CD8-positive, alpha-beta memory T cell (primary cell): ENCODE measurements around the gene RPRD2. TPM values are rescaled to one million over a fixed set of nuclear protein-coding genes. Genes with fewer than 3 reads are reported as not detected.

ENCODE experiments used
- CTCF ChIA-PET: fragments of 350-600 bp; sonication (Branson Sonifier 250); formaldehyde crosslinking; loops from one replicate; lab custom pipeline; 2021; ENCODE audit warnings: antibody characterized with exemption; lab: Charles Lee
- POLR2A ChIA-PET: fragments of 350-600 bp; sonication (Branson Sonifier 250); formaldehyde crosslinking; loops from one replicate; lab custom pipeline; 2021; ENCODE audit warnings: antibody characterized with exemption; lab: Charles Lee
- DNase-seq, 5 donors: peaks; one replicate each; pipeline versions ENCODE4 v3.0.0 to v3.0.0-alpha.2; 2020 to 2022; ENCODE audit warnings: mixed read lengths in 1 of 5
- H3K27ac ChIP-seq: one replicate; pipeline ENCODE4 v1.7.0; 2013; ENCODE audit warnings: low read depth, mild to moderate bottlenecking, low read length, moderate library complexity
- H3K27me3 ChIP-seq: 2 replicates; pipeline ENCODE4 v1.7.0; 2013; ENCODE audit warnings: low read length, mild to moderate bottlenecking; ENCODE audit not compliant: insufficient read depth, poor library complexity, severe bottlenecking
- H3K36me3 ChIP-seq: 2 replicates; pipeline ENCODE4 v1.7.0; 2013; ENCODE audit warnings: mild to moderate bottlenecking, low read length, moderate library complexity; ENCODE audit not compliant: insufficient read depth
- H3K4me1 ChIP-seq: 2 replicates; pipeline ENCODE4 v1.7.0; 2013; ENCODE audit warnings: mild to moderate bottlenecking, low read length, moderate library complexity; ENCODE audit not compliant: insufficient read depth
- H3K4me3 ChIP-seq: 2 replicates; pipeline ENCODE4 v1.7.0; 2013; ENCODE audit warnings: mild to moderate bottlenecking, low read length
- H3K9me3 ChIP-seq: 2 replicates; pipeline ENCODE4 v1.7.0; 2013; ENCODE audit warnings: mild to moderate bottlenecking, low read length
- H3K27ac Mint-ChIP-seq, 8 donors: one replicate each; pipeline ENCODE4 v1.8.0; 2020 to 2021; ENCODE audit warnings: mixed read lengths in 8 of 8, mild to moderate bottlenecking in 6 of 8, inconsistent platforms in 3 of 8, moderate library complexity in 3 of 8
- H3K27me3 Mint-ChIP-seq, 2 donors: one replicate each; pipeline ENCODE4 v1.8.0; 2020 to 2021; ENCODE audit warnings: mixed read lengths in 2 of 2, mild to moderate bottlenecking in 1 of 2, moderate library complexity in 1 of 2
- H3K36me3 Mint-ChIP-seq, 3 donors: one replicate each; pipeline ENCODE4 v1.8.0; 2020 to 2021; ENCODE audit warnings: mixed read lengths in 3 of 3, inconsistent platforms in 1 of 3, mild to moderate bottlenecking in 1 of 3
- H3K4me1 Mint-ChIP-seq, 3 donors: one replicate each; pipeline ENCODE4 v1.8.0; 2020 to 2021; ENCODE audit warnings: mixed read lengths in 3 of 3, inconsistent platforms in 1 of 3, mild to moderate bottlenecking in 1 of 3
- H3K4me3 Mint-ChIP-seq, 7 donors: one replicate each; pipeline ENCODE4 v1.8.0; 2020 to 2021; ENCODE audit warnings: mixed read lengths in 7 of 7, mild to moderate bottlenecking in 6 of 7, moderate library complexity in 4 of 7, inconsistent platforms in 2 of 7
- H3K9me3 Mint-ChIP-seq, 5 donors: one replicate each; pipeline ENCODE4 v1.8.0; 2020 to 2022; ENCODE audit warnings: mixed read lengths in 5 of 5, mild to moderate bottlenecking in 3 of 5, moderate library complexity in 2 of 5, inconsistent platforms in 1 of 5
- polyA plus RNA-seq: library from polyadenylated mRNA; unstranded; fragments of 300-500 nt; fragmentation: Illumina TruSeq; gene quantifications from one replicate; pipeline ENCODE4 v1.2.3, GENCODE V29; 2021
- total RNA-seq, 2 experiments: library from RNA; stranded (reverse); gene quantifications; one replicate each; pipeline ENCODE4 v1.2.3, GENCODE V29; 2021

Gene RPRD2
- total and polyA plus RNA-seq, 3 experiments from 2014 or later, result 24.1 to 40.5 (median 26.4) TPM

DNA sequence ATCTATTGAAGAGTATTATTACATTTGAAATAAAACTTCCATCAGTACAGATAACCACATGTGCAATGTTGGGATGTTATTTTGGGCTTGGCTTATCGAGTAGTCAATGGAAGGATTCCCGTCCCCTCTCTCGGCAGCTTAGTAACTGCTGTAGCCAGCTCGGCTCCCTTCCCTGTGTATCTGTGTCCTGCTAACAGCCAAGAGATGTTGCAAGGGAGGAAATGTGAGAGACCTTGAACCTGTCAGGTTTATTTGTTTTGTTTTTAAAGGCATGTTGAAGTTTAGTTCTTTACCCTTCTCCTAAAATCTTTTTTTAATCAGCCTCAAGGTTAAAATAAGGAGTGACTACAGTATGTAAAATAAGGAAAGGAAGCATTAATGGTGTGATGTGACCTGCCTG lies 109.7 kb downstream of the RPRD2 start:
- H3K4me1 ChIP-seq, result no peaks in the 10 kb centered on the region
- no peak overlapping the region for H3K27ac ChIP-seq
- Mint-ChIP-seq H3K36me3 (peaks cover 7 to 50% (median 9%) of the 10 kb centered on the region in 3 donors), H3K27ac (peak overlapping the region in 3 of 8 donors; percentile 6 to 58 (median 12)), H3K27me3 (no peaks in the 10 kb centered on the region), H3K9me3 (no peaks in the 10 kb centered on the region), H3K4me3 (no peak overlapping the region), H3K4me1 (peaks cover 0 to 4% (median 0%) of the 10 kb centered on the region in 3 donors)
- no peaks in the 10 kb centered on the region for H3K9me3 ChIP-seq
- peaks cover 28% of the 10 kb centered on the region for H3K36me3 ChIP-seq
- no peak overlapping the region for H3K4me3 ChIP-seq
- no peaks in the 10 kb centered on the region for H3K27me3 ChIP-seq
- POLR2A ChIA-PET, result no interaction called here
- CTCF ChIA-PET, result no interaction called here
- no peak for DNase-seq

- no peak for DNase-seq
- peaks cover 0 to 6% (median 0%) of the 10 kb centered on the region in 3 donors for H3K4me1 Mint-ChIP-seq
- peaks cover 26% of the 10 kb centered on the region for H3K36me3 ChIP-seq
- no peak overlapping the region for H3K27ac ChIP-seq
- no peak overlapping the region for H3K4me3 ChIP-seq
- CTCF ChIA-PET, result interaction anchor here (1.1 kb wide), 1 partner anchor 57 kb away, joined by 3 read pairs; no protein-coding TSS in a partner anchor
- no peak overlapping the region for H3K4me3 Mint-ChIP-seq
- POLR2A ChIA-PET, result no interaction called here
- H3K36me3 Mint-ChIP-seq, result peaks cover 7 to 44% (median 9%) of the 10 kb centered on the region in 3 donors
- no peaks in the 10 kb centered on the region for H3K27me3 Mint-ChIP-seq
- no peaks in the 10 kb centered on the region for H3K27me3 ChIP-seq
- H3K9me3 Mint-ChIP-seq, result no peaks in the 10 kb centered on the region
- no peaks in the 10 kb centered on the region for H3K9me3 ChIP-seq
- no peaks in the 10 kb centered on the region for H3K4me1 ChIP-seq
- H3K27ac Mint-ChIP-seq, result peak overlapping the region in 2 of 8 donors; percentile 13 to 33
Observed at GRCh38 chr1:150474869-150475268, 110.9 kb downstream of the RPRD2 start.

- Histone ChIP-seq H3K4me1 (no peaks in the 10 kb centered on the region), H3K27ac (no peak overlapping the region), H3K9me3 (no peaks in the 10 kb centered on the region), H3K27me3 (no peaks in the 10 kb centered on the region), H3K36me3 (peaks cover 11% of the 10 kb centered on the region), H3K4me3 (no peak overlapping the region)
- no peaks in the 10 kb centered on the region for H3K9me3 Mint-ChIP-seq
- H3K4me3 Mint-ChIP-seq, result no peak overlapping the region
- H3K27ac Mint-ChIP-seq, result peak overlapping the region in 6 of 8 donors; percentile 1 to 74 (median 12)
- peaks cover 2 to 25% (median 2%) of the 10 kb centered on the region in 3 donors for H3K36me3 Mint-ChIP-seq
- no peak for DNase-seq
- ChIA-PET CTCF (no interaction called here), POLR2A (interaction anchor here (1.0 kb wide), 1 partner anchor 20 kb away, joined by 3 read pairs; no protein-coding TSS in a partner anchor)
- H3K4me1 Mint-ChIP-seq, result peaks cover 0 to 7% (median 0%) of the 10 kb centered on the region in 3 donors
- no peaks in the 10 kb centered on the region for H3K27me3 Mint-ChIP-seq
Observed at GRCh38 chr1:150476754-150477153, 112.8 kb downstream of the RPRD2 start.

DNA sequence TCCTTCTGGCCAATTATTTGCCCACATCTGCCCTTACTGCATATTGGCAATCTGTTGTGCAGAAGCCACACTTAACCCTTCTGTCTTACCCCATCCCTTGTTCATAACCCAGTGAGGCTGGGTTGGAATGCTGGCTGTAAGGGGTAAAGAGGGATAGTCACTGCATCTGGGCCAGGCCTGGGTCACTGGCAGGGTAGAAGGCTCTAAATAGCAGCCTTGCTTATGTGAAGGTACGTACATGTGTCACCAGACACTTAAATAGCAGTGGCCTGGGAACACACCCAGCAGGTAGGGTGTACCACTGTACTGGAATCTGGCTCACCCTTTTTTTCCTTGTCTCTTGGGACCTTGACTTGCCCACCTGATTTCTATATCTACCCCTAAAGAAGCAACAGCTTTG lies 113.4 kb downstream of the RPRD2 start:
- ChIA-PET CTCF (no interaction called here), POLR2A (no interaction called here)
- Histone ChIP-seq H3K27ac (no peak overlapping the region), H3K27me3 (no peaks in the 10 kb centered on the region), H3K4me3 (no peak overlapping the region), H3K4me1 (no peaks in the 10 kb centered on the region), H3K9me3 (no peaks in the 10 kb centered on the region), H3K36me3 (peaks cover 6% of the 10 kb centered on the region)
- Mint-ChIP-seq H3K9me3 (no peaks in the 10 kb centered on the region), H3K36me3 (peaks cover 0 to 19% (median 0%) of the 10 kb centered on the region in 3 donors), H3K4me1 (peaks cover 0 to 7% (median 0%) of the 10 kb centered on the region in 3 donors), H3K27ac (peak overlapping the region in 4 of 8 donors; percentile 1 to 76 (median 38)), H3K27me3 (no peaks in the 10 kb centered on the region), H3K4me3 (no peak overlapping the region)
- no peak for DNase-seq

- no peaks in the 10 kb centered on the region for H3K27me3 ChIP-seq
Observed at GRCh38 chr1:150477733-150478132, 113.8 kb downstream of the RPRD2 start.

DNA sequence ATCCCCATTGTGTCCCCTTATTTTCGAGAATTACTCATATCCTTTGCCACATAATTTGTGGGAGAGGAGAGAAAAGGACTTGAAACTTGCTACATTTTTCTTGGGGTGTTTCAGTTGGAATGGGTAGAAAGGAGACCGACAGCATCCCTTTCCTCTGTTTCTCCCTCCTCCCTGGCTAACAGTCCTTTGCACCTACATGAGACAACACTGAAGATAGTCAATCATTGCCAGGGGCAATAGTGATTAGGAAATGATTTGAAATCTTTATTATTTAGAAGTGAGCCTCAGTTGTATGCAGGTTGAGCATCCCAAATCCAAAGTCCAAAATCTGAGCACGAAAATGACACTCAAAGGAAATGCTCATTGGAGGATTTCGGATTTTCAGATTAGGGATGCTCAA lies 115.4 kb downstream of the RPRD2 start:
- H3K27ac Mint-ChIP-seq, result peak overlapping the region in 1 of 8 donors; percentile 51
- Histone ChIP-seq H3K4me3 (no peak overlapping the region), H3K9me3 (no peaks in the 10 kb centered on the region), H3K27ac (no peak overlapping the region), H3K4me1 (no peaks in the 10 kb centered on the region), H3K36me3 (no peaks in the 10 kb centered on the region), H3K27me3 (no peaks in the 10 kb centered on the region)
- peaks cover 0 to 7% (median 0%) of the 10 kb centered on the region in 3 donors for H3K4me1 Mint-ChIP-seq
- no peaks in the 10 kb centered on the region for H3K9me3 Mint-ChIP-seq
- peaks cover 0 to under 1% (median 0%) of the 10 kb centered on the region in 3 donors for H3K36me3 Mint-ChIP-seq
- CTCF ChIA-PET, result no interaction called here
- H3K27me3 Mint-ChIP-seq, result no peaks in the 10 kb centered on the region
- POLR2A ChIA-PET, result no interaction called here
- no peak for DNase-seq
- H3K4me3 Mint-ChIP-seq, result no peak overlapping the region

More at GRCh38 chr1:150477733-150478132, 113.8 kb downstream of the RPRD2 start:
- H3K4me1 ChIP-seq, result no peaks in the 10 kb centered on the region
- H3K9me3 ChIP-seq, result no peaks in the 10 kb centered on the region
- Mint-ChIP-seq H3K36me3 (peaks cover 0 to 15% (median 0%) of the 10 kb centered on the region in 3 donors), H3K27me3 (no peaks in the 10 kb centered on the region), H3K4me1 (peaks cover 0 to 7% (median 0%) of the 10 kb centered on the region in 3 donors), H3K9me3 (no peaks in the 10 kb centered on the region), H3K27ac (peak overlapping the region in 4 of 8 donors; percentile 20 to 76 (median 62)), H3K4me3 (no peak overlapping the region)
- no peak for DNase-seq
- POLR2A ChIA-PET, result no interaction called here
- H3K4me3 ChIP-seq, result no peak overlapping the region
- CTCF ChIA-PET, result no interaction called here
- peaks cover 1% of the 10 kb centered on the region for H3K36me3 ChIP-seq
- H3K27ac ChIP-seq, result no peak overlapping the region

GRCh38 chr1:150479927-150480352 lies 116.0 kb downstream of the RPRD2 start:
- no peaks in the 10 kb centered on the region for H3K4me1 ChIP-seq
- Mint-ChIP-seq H3K27ac (peak overlapping the region in 1 of 8 donors; percentile 14), H3K36me3 (no peaks in the 10 kb centered on the region), H3K4me1 (peaks cover 0 to 7% (median 0%) of the 10 kb centered on the region in 3 donors), H3K27me3 (no peaks in the 10 kb centered on the region), H3K9me3 (no peaks in the 10 kb centered on the region), H3K4me3 (no peak overlapping the region)
- DNase-seq, result no peak
- POLR2A ChIA-PET, result no interaction called here
- H3K36me3 ChIP-seq, result no peaks in the 10 kb centered on the region
- H3K27me3 ChIP-seq, result no peaks in the 10 kb centered on the region
- no peak overlapping the region for H3K27ac ChIP-seq
- no peak overlapping the region for H3K4me3 ChIP-seq
- H3K9me3 ChIP-seq, result no peaks in the 10 kb centered on the region
- CTCF ChIA-PET, result no interaction called here

GRCh38 chr1:150484431-150484830 lies 120.5 kb downstream of the RPRD2 start:
- Mint-ChIP-seq H3K4me3 (peak overlapping the region in 1 of 7 donors; percentile 11), H3K36me3 (peaks cover 0 to 21% (median 2%) of the 10 kb centered on the region in 3 donors), H3K4me1 (peaks cover 21 to 24% (median 22%) of the 10 kb centered on the region in 3 donors), H3K9me3 (no peaks in the 10 kb centered on the region), H3K27ac (peak overlapping the region in 2 of 8 donors; percentile 24 to 25), H3K27me3 (peaks cover 0 to 2% of the 10 kb centered on the region in 2 donors)
- ChIA-PET POLR2A (no interaction called here), CTCF (no interaction called here)
- Histone ChIP-seq H3K36me3 (no peaks in the 10 kb centered on the region), H3K27me3 (no peaks in the 10 kb centered on the region), H3K4me3 (no peak overlapping the region), H3K27ac (no peak overlapping the region), H3K9me3 (no peaks in the 10 kb centered on the region), H3K4me1 (peaks cover 9% of the 10 kb centered on the region)
- no peak for DNase-seq
